ENCODE data around the gene GRIP1. TPM values are rescaled to one million over a fixed set of nuclear protein-coding genes. Genes with fewer than 3 reads are reported as not detected.

GRIP1 gene
- total RNA-seq, 2 experiments from 2014 or later = 0.61 to 1.9 TPM

DNA sequence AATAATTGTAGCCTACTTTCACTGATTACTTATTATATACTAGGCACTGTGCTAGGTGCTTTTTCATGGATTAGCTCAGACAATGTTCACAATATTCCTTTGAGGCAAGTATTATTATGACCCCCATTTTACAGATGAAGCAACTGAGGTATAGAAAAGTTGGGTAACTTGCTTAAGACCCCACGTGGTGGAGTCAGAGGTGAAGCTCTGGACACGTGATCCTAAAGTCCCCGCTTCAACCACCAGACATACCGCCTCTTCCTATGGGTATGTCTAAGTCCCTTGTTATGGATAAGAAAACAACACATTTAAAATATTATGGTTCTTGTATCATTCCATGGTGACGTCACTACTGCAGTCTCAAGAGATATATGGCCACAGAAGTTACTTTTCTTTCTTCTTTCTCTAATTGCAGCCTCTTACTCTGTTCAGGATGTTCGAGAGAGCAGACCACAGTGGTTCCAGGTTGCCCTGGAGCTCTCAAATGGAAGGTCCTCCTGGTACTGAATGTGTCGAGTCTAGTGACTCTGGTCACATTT is 218.9 kb downstream of the GRIP1 start:
- CTCF ChIA-PET = no interaction called here
- H3K4me1 Mint-ChIP-seq = no peaks in the 10 kb centered on the region
- no peak overlapping the region for H3K4me3 Mint-ChIP-seq
- H3K27ac Mint-ChIP-seq = no peak overlapping the region
- DNase-seq (no peak), ATAC-seq (no peak)
- no peaks in the 10 kb centered on the region for H3K36me3 Mint-ChIP-seq
- no peaks in the 10 kb centered on the region for H3K9me3 Mint-ChIP-seq (ENCODE audit: low read depth)
- H3K27me3 Mint-ChIP-seq = peaks cover 5% of the 10 kb centered on the region

DNA sequence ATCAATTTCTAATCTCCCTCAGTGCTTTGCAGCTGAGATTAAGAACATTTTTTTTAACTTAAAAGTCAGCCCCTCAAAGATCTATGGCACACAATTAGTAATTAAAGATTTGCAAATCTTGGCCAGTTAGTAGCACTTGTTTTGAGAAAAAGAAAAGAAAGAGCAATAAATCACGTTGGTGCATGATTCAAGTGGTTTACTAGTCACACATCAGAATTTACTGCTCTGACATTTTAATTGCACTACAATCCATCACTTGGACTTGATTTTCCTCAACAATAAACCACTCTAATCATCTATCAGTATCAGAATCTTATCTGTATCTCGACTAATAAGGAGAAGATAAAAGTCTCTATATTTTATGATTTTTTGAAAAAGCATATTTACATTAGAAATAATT is 222.3 kb downstream of the GRIP1 start:
- no peaks in the 10 kb centered on the region for H3K9me3 Mint-ChIP-seq (ENCODE audit: low read depth)
- peaks cover 10% of the 10 kb centered on the region for H3K4me1 Mint-ChIP-seq
- CTCF ChIA-PET = no interaction called here
- no peak for ATAC-seq
- peaks cover 13% of the 10 kb centered on the region for H3K27me3 Mint-ChIP-seq
- no peak for DNase-seq
- no peaks in the 10 kb centered on the region for H3K36me3 Mint-ChIP-seq
- no peak overlapping the region for H3K27ac Mint-ChIP-seq
- H3K4me3 Mint-ChIP-seq = no peak overlapping the region

DNA sequence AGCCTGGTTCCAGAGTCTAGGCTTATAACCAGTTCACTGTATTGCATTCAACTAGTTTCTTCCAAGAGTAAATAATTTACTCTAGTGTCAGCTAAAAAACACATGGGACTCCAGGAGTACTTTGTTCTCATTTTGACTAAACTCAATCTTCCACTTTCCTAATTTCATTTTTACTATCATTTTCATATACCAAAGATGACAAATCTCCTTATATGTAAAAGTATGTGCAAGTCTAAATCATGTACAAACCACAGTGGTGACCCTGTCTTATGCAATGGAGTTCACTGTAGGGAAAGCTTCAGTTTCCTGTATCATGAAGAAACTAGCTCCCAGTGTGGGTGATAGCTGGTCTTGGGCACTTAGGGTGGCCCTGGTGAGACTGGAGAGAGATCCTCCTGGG is 225.0 kb downstream of the GRIP1 start:
- DNase-seq (no peak), ATAC-seq (no peak)
- H3K36me3 Mint-ChIP-seq = no peaks in the 10 kb centered on the region
- H3K27ac Mint-ChIP-seq = no peak overlapping the region
- peaks cover 11% of the 10 kb centered on the region for H3K27me3 Mint-ChIP-seq
- no peak overlapping the region for H3K4me3 Mint-ChIP-seq
- CTCF ChIA-PET = no interaction called here
- H3K4me1 Mint-ChIP-seq = peaks cover 10% of the 10 kb centered on the region
- H3K9me3 Mint-ChIP-seq (ENCODE audit: low read depth) = no peaks in the 10 kb centered on the region

DNA sequence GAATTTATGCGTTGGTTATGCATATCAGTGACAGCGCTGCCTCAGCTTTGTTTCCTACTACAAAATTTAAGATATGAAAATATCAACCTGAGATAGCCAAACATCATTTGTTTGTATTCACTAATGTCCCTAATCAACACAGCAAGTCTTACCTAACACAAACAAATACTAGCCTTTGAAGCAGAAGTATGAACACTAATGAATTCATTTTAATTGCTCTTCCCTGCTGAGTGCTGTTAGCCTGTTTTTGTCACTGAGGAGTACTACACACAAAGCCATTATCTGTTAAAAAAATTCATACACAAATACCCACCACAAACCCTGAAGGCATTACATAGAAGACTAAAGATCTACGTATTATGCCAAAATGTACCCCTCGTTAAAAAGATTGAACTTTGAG is 225.8 kb downstream of the GRIP1 start:
- no peak overlapping the region for H3K4me3 Mint-ChIP-seq
- no peak for DNase-seq
- no peaks in the 10 kb centered on the region for H3K9me3 Mint-ChIP-seq (ENCODE audit: low read depth)
- no peaks in the 10 kb centered on the region for H3K36me3 Mint-ChIP-seq
- no peak for ATAC-seq
- H3K4me1 Mint-ChIP-seq = peaks cover 10% of the 10 kb centered on the region
- H3K27me3 Mint-ChIP-seq = peaks cover 11% of the 10 kb centered on the region
- CTCF ChIA-PET = no interaction called here
- no peak overlapping the region for H3K27ac Mint-ChIP-seq

DNA sequence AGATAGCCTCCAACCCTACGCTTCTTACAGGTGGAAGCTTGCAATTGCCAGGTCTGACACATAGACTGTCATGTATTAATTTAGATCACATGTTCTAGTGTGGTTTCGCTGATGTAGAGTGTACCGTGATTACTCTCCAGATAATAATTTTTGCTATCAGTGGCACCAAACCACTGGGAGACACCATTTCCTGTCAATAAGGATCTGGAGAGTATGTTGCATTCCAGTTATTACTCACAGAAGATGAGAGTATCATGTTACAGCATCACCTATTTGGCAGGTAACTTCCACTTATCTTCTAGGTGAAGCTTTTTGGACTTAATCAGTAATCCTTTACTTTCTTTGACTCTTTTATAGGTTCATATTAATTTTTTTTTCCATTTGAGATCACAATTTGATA is 229.3 kb downstream of the GRIP1 start:
- ATAC-seq = no peak
- H3K9me3 Mint-ChIP-seq (ENCODE audit: low read depth) = no peaks in the 10 kb centered on the region
- peaks cover 10% of the 10 kb centered on the region for H3K4me1 Mint-ChIP-seq
- peaks cover 5% of the 10 kb centered on the region for H3K27me3 Mint-ChIP-seq
- no peak overlapping the region for H3K4me3 Mint-ChIP-seq
- no peak overlapping the region for H3K27ac Mint-ChIP-seq
- no peaks in the 10 kb centered on the region for H3K36me3 Mint-ChIP-seq
- no peak for DNase-seq
- CTCF ChIA-PET = no interaction called here

DNA sequence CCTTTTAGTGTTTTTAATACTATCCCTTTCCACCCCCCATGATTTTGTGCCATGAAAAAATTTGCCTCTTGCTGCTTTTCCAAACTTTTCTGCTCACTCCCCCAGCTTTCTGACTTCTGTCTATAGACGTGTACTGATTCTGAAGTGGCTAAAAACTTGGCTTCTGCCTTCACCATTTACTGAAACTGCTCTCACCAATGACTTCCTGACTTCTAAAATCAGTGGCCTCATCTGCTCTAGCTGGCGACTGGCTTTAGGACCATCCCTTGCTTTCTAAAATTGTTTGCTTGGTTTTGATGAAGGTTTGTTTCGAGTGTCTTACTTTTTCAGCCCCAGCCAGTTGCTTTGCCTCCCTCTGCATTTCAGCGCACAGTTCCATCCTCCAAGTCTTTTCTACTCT is 231.2 kb downstream of the GRIP1 start:
- H3K36me3 Mint-ChIP-seq = no peaks in the 10 kb centered on the region
- no peak for ATAC-seq
- H3K4me3 Mint-ChIP-seq = no peak overlapping the region
- CTCF ChIA-PET = no interaction called here
- DNase-seq = no peak
- no peaks in the 10 kb centered on the region for H3K9me3 Mint-ChIP-seq (ENCODE audit: low read depth)
- no peak overlapping the region for H3K27ac Mint-ChIP-seq
- H3K4me1 Mint-ChIP-seq = no peaks in the 10 kb centered on the region
- no peaks in the 10 kb centered on the region for H3K27me3 Mint-ChIP-seq

DNA sequence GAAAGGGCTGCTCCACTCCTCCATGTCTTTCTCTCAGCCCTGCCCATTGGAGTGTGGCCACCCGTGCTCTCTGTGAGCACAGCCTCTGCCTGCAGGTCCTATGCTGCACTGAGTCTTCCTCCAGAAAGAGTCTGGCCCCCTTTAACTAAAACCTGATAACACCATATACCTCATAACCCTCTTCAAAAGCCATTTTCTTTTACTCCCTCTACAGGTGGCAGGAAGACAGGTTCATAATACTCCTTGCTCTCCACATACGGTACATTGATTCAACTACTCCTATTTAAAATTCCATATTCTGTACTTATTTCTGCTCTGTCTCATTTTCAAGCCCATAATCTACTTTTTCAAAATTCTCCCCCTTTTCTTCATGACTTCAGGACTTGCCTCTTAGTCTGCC is 232.6 kb downstream of the GRIP1 start:
- DNase-seq (no peak), ATAC-seq (no peak)
- Mint-ChIP-seq H3K27ac (no peak overlapping the region), H3K36me3 (no peaks in the 10 kb centered on the region), H3K9me3 (ENCODE audit: low read depth) (no peaks in the 10 kb centered on the region), H3K4me1 (no peaks in the 10 kb centered on the region), H3K27me3 (no peaks in the 10 kb centered on the region), H3K4me3 (no peak overlapping the region)
- CTCF ChIA-PET = no interaction called here

DNA sequence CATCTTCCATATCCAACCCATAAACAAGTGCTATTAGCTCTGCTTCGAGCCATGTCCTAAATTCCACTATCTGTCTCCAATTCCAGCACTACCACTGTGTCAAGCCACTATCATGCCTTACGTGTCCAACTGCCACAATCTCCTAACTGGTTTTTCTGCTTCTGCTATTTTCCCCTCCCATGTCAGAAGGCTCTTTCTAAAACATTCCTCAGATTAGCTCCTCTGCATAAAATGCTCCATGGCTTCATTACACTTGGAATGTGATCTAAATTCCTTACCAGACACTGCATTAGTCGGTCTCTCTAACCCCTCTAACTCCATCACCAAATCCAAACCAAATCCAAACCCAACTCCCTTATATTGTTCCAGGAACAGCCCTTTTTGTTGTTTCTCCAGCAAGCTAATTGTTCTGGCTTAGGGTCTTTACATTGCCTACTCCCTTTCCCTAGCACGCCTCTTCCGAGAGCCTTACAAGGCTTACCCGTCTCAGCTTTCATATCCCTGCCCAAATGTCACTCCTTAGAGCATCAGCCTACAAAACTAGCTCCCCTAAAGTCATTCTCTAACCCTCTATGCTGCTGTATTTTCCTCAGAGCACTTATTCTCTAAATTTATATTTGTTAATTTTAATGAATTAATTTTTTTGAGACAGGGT is 236.8 kb downstream of the GRIP1 start:
- H3K27ac Mint-ChIP-seq = no peak overlapping the region
- no peak overlapping the region for H3K4me3 Mint-ChIP-seq
- no peak for ATAC-seq
- H3K27me3 Mint-ChIP-seq = no peaks in the 10 kb centered on the region
- no peaks in the 10 kb centered on the region for H3K9me3 Mint-ChIP-seq (ENCODE audit: low read depth)
- H3K36me3 Mint-ChIP-seq = no peaks in the 10 kb centered on the region
- no peak for DNase-seq
- CTCF ChIA-PET = interaction anchor here (0.8 kb wide), 1 partner anchor 10 kb away, joined by 3 read pairs; no protein-coding TSS in a partner anchor
- no peaks in the 10 kb centered on the region for H3K4me1 Mint-ChIP-seq

DNA sequence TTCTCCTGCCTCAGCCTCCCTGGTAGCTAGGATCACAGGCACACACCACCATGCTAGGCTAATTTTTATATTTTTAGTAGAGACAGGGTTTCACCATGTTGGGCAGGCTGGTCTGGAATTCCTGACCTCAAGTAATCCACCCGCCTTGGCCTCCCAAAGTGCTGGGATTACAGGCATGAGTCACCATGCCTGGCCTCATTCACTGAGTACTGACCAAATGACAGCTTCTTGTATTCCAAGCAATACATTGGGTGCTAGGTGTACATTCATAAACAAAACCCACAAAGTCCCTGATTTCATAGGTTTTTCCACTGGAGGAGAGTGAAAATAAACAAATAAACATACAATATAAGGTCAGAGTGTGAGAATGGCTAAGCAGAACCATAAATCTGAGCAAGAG is 240.3 kb downstream of the GRIP1 start:
- no peaks in the 10 kb centered on the region for H3K27me3 Mint-ChIP-seq
- no peak for ATAC-seq
- H3K36me3 Mint-ChIP-seq = no peaks in the 10 kb centered on the region
- DNase-seq = no peak
- H3K4me3 Mint-ChIP-seq = no peak overlapping the region
- no peaks in the 10 kb centered on the region for H3K4me1 Mint-ChIP-seq
- CTCF ChIA-PET = no interaction called here
- no peak overlapping the region for H3K27ac Mint-ChIP-seq
- no peaks in the 10 kb centered on the region for H3K9me3 Mint-ChIP-seq (ENCODE audit: low read depth)

DNA sequence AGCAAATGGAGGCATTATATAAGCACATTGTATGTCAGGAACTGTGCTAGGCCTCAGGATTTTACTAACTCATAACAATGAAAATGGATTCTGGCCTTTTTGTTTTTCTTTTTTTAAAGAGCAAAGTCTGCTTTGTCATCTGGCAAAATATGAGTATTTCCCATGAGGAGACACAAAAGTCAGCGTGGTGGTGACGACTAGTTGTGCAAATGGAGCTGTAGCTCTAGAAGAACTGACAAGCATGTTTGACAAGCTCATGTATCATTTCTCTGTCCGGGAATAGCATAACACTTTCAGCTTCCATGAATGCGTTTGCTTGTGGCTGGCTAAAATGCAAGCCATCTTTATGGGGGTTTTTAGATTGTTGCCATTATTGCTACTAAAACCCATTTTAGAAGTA is 248.8 kb downstream of the GRIP1 start:
- Mint-ChIP-seq H3K27ac (no peak overlapping the region), H3K27me3 (peaks cover 10% of the 10 kb centered on the region), H3K4me1 (no peaks in the 10 kb centered on the region), H3K9me3 (ENCODE audit: low read depth) (no peaks in the 10 kb centered on the region), H3K36me3 (no peaks in the 10 kb centered on the region), H3K4me3 (no peak overlapping the region)
- ATAC-seq = no peak
- no peak for DNase-seq
- CTCF ChIA-PET = no interaction called here

DNA sequence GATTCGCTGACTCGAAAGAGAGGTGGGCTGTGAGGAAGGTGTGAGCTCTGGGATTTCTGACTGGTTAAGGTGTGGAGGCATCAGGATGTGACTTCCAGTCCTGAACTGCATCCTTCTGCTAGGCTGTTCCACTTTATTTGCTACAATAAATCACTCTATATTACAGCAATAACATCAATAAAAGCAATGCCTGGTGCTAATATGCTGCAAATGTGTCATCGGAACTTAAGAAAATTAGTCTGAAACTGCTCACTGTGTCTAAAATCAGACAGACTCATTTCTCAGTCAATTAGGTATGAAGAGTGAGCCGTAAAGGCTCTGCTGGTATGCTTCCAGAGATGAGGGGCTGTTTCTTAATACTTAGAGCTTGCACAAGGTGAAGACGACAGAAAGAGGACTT is 250.0 kb downstream of the GRIP1 start:
- DNase-seq (no peak), ATAC-seq (no peak)
- Mint-ChIP-seq H3K27ac (no peak overlapping the region), H3K4me1 (no peaks in the 10 kb centered on the region), H3K9me3 (ENCODE audit: low read depth) (no peaks in the 10 kb centered on the region), H3K4me3 (no peak overlapping the region), H3K36me3 (no peaks in the 10 kb centered on the region), H3K27me3 (peaks cover 10% of the 10 kb centered on the region)
- CTCF ChIA-PET = no interaction called here

DNA sequence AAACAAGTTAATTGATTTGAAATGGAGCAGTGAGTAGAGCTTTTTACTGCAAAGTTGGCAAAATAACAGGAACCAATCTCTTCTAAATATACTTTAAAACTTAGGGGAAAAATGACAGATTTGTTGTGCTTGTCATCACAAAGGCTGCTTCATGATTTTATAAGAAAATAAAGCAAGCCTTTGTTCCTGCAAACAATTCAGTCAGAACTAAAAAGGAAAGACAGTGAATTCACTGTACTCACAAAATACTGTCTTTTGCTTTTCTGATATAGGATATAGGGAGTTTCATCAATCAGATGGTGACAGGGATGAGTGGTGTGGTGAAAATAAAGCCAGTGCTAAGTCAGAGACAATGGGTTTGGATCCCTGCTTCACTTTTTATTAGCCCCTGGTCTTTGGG is 250.6 kb downstream of the GRIP1 start:
- no peak overlapping the region for H3K27ac Mint-ChIP-seq
- no peaks in the 10 kb centered on the region for H3K4me1 Mint-ChIP-seq
- H3K4me3 Mint-ChIP-seq = no peak overlapping the region
- CTCF ChIA-PET = no interaction called here
- no peaks in the 10 kb centered on the region for H3K9me3 Mint-ChIP-seq (ENCODE audit: low read depth)
- no peaks in the 10 kb centered on the region for H3K36me3 Mint-ChIP-seq
- DNase-seq (no peak), ATAC-seq (no peak)
- peaks cover 10% of the 10 kb centered on the region for H3K27me3 Mint-ChIP-seq

DNA sequence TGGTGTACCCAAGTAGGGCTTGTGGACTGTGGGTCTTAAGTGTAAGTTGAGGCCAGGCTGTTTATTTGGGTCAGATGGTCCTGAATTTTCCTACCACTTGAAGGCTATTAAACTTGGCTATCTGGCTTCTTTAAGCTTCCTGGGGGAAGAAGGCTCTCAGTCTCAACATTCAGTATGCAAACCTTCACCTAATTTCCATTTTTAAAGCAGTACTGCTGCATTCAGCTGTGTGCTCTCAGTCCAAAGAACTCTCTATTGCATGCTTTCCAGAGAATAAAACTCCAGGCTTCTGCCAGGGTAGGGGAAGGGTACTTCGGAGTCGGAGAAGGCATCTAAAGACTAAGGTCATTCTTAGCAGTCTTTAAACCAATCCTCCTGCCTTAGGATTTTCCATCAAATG is 252.2 kb downstream of the GRIP1 start:
- no peak overlapping the region for H3K27ac Mint-ChIP-seq
- CTCF ChIA-PET = no interaction called here
- H3K36me3 Mint-ChIP-seq = no peaks in the 10 kb centered on the region
- H3K9me3 Mint-ChIP-seq (ENCODE audit: low read depth) = no peaks in the 10 kb centered on the region
- no peak for DNase-seq
- H3K4me1 Mint-ChIP-seq = no peaks in the 10 kb centered on the region
- H3K4me3 Mint-ChIP-seq = no peak overlapping the region
- H3K27me3 Mint-ChIP-seq = peaks cover 7% of the 10 kb centered on the region
- no peak for ATAC-seq

DNA sequence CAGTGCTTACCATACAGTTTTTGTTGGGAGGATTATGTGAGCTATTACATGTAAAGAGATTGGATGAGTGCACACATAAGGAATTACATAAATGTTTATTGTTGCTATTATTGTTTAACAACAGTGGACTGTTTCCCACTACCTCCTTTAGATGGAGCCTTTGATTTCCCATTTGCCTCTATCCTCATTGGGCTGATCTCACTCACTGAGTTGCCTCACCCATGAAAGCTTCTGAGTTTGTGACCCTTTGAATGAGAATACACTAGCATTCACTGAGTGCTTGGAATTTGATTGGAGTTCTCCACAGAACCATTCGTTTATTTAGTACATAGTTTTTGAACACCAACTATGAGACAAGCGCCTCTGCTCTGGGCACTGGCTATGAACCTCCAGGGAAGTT is 255.6 kb downstream of the GRIP1 start:
- no peak overlapping the region for H3K27ac Mint-ChIP-seq
- H3K9me3 Mint-ChIP-seq (ENCODE audit: low read depth) = no peaks in the 10 kb centered on the region
- no peak overlapping the region for H3K4me3 Mint-ChIP-seq
- CTCF ChIA-PET = no interaction called here
- no peak for ATAC-seq
- H3K27me3 Mint-ChIP-seq = peaks cover 10% of the 10 kb centered on the region
- H3K36me3 Mint-ChIP-seq = no peaks in the 10 kb centered on the region
- no peak for DNase-seq
- H3K4me1 Mint-ChIP-seq = no peaks in the 10 kb centered on the region

DNA sequence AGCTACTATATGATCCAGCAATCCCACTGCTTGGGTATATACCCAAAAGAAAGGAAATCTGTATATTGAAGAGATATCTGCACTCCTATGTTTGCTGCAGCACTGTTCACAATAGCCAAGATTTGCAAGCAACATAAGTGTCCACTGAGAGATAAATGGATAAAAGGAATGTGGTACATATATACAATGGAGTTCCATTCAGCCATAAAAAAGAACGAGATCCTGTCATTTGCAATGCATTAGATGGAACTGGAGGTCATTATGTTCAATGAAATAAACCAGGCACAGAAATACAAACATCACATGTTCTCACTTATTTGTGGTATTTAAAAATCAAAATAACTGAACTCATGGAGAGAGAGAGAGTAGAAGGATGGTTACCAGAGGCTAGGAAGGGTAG is 260.0 kb downstream of the GRIP1 start:
- Mint-ChIP-seq H3K27me3 (peaks cover 20% of the 10 kb centered on the region), H3K9me3 (ENCODE audit: low read depth) (no peaks in the 10 kb centered on the region), H3K36me3 (no peaks in the 10 kb centered on the region), H3K27ac (no peak overlapping the region), H3K4me3 (no peak overlapping the region), H3K4me1 (no peaks in the 10 kb centered on the region)
- DNase-seq = no peak
- ATAC-seq = no peak
- CTCF ChIA-PET = no interaction called here
